T-cell (primary cell): Measurements from ENCODE around the gene TMEM219. TPM values are rescaled to one million over a fixed set of nuclear protein-coding genes. Genes with fewer than 3 reads are reported as not detected.
"Not testable (repeated sequence)": the region's sequence is repeated elsewhere in the genome, so short reads cannot be mapped to it uniquely, and the experiment has no call there.

Source experiments
- ATAC-seq, 4 experiments: fragments of 200-7000 bp in 3 of 4; fragments of 150-1000 bp in 1 of 4; cut with Tn5 transposase; replicated peaks in 1 of 4; 1 replicate in 3 of 4; 2 replicates in 1 of 4; pipeline ENCODE4 v1.10.0; 2021; ENCODE audit warnings: moderate library complexity in 3 of 4, mild to moderate bottlenecking in 2 of 4, moderate number of reproducible peaks in 1 of 4
- CTCF ChIA-PET, 2 donors: fragments of 300-600 bp; sonication (Branson Sonifier 250); formaldehyde crosslinking; loops; one replicate each; lab custom pipeline; 2022; ENCODE audit warnings: antibody characterized with exemption in 2 of 2; lab: Charles Lee
- POLR2A ChIA-PET, 2 donors: fragments of 300-600 bp; sonication (Branson Sonifier 250); formaldehyde crosslinking; loops; one replicate each; lab custom pipeline; 2022; ENCODE audit warnings: antibody characterized with exemption in 2 of 2; lab: Charles Lee
- DNase-seq, 35 experiments: peaks; one replicate each; pipeline versions ENCODE4 v3.0.0 to v3.0.0-alpha.2; 2013 to 2023
- H3K27ac ChIP-seq: one replicate; pipeline ENCODE4 v1.5.1; 2013; ENCODE audit warnings: low read length
- H3K27me3 ChIP-seq, 2 experiments: replicated peaks in 1 of 2; 1 replicate in 1 of 2; 2 replicates in 1 of 2; pipeline versions ENCODE4 v1.6.1 to v1.7.0; 2013; ENCODE audit warnings: low read length in 1 of 2, mixed read lengths in 1 of 2; ENCODE audit not compliant: control insufficient read depth in 2 of 2, insufficient read depth in 2 of 2; ENCODE audit errors: extremely low read depth in 1 of 2
- H3K36me3 ChIP-seq, 2 donors: 1 replicate in 1 of 2; 2 replicates in 1 of 2; pipeline versions ENCODE4 v1.6.1 to v1.7.0; 2013; ENCODE audit warnings: low read length in 1 of 2; ENCODE audit not compliant: control insufficient read depth in 2 of 2, insufficient read depth in 1 of 2; ENCODE audit errors: extremely low read depth in 1 of 2
- H3K4me1 ChIP-seq, 2 experiments: 1 replicate in 1 of 2; 2 replicates in 1 of 2; pipeline versions ENCODE4 v1.6.1 to v1.7.0; 2013; ENCODE audit warnings: low read length in 2 of 2, mixed read lengths in 1 of 2; ENCODE audit not compliant: insufficient read depth in 2 of 2, control insufficient read depth in 1 of 2; ENCODE audit errors: extremely low read depth in 1 of 2
- H3K4me3 ChIP-seq, 2 donors: 1 replicate in 1 of 2; 2 replicates in 1 of 2; pipeline versions ENCODE4 v1.5.1 to v1.7.0; 2013; ENCODE audit warnings: mild to moderate bottlenecking in 2 of 2, low read length in 1 of 2, moderate library complexity in 1 of 2; ENCODE audit not compliant: control insufficient read depth in 1 of 2; ENCODE audit errors: extremely low read depth in 1 of 2
- H3K9me3 ChIP-seq: 2 replicates; pipeline ENCODE4 v1.7.0; 2013
- H3K27ac Mint-ChIP-seq, 2 donors: one replicate each; pipeline ENCODE4 v1.8.0; 2020 to 2021; ENCODE audit warnings: mild to moderate bottlenecking in 2 of 2, mixed read lengths in 2 of 2
- H3K27me3 Mint-ChIP-seq, 2 donors: one replicate each; pipeline ENCODE4 v1.8.0; 2021 to 2022; ENCODE audit warnings: mixed read lengths in 2 of 2
- H3K36me3 Mint-ChIP-seq: one replicate; pipeline ENCODE4 v1.8.0; 2021; ENCODE audit warnings: mixed read lengths
- H3K4me1 Mint-ChIP-seq, 3 donors: one replicate each; pipeline ENCODE4 v1.8.0; 2020 to 2022; ENCODE audit warnings: mixed read lengths in 3 of 3, mild to moderate bottlenecking in 1 of 3
- H3K4me3 Mint-ChIP-seq, 3 donors: one replicate each; pipeline ENCODE4 v1.8.0; 2020 to 2022; ENCODE audit warnings: mild to moderate bottlenecking in 3 of 3, mixed read lengths in 3 of 3, moderate library complexity in 3 of 3
- H3K9me3 Mint-ChIP-seq, 3 donors: one replicate each; pipeline ENCODE4 v1.8.0; 2020 to 2022; ENCODE audit warnings: mixed read lengths in 3 of 3
- WGBS: methylation state at CpG from one replicate; pipeline ENCODE4 v1.1.5; 2013; ENCODE audit warnings: missing lambda C conversion rate; ENCODE audit not compliant: insufficient coverage; 5-methylcytosine and 5-hydroxymethylcytosine counted together
- total RNA-seq, 35 experiments: library from RNA in 6 of 35; stranded (reverse) in 6 of 35; fragments of 120-200 nt in 1 of 35; gene quantifications; one replicate each; pipeline versions ENCODE4 v1.2.1 to v1.2.4 and lab custom pipeline; 2013 to 2026

TMEM219 gene
- total RNA-seq, 5 donors from 2014 or later (not counting 1 experiment from before 2014, with no cell fraction given): 66.7 to 93.9 (median 80.4) TPM

DNA sequence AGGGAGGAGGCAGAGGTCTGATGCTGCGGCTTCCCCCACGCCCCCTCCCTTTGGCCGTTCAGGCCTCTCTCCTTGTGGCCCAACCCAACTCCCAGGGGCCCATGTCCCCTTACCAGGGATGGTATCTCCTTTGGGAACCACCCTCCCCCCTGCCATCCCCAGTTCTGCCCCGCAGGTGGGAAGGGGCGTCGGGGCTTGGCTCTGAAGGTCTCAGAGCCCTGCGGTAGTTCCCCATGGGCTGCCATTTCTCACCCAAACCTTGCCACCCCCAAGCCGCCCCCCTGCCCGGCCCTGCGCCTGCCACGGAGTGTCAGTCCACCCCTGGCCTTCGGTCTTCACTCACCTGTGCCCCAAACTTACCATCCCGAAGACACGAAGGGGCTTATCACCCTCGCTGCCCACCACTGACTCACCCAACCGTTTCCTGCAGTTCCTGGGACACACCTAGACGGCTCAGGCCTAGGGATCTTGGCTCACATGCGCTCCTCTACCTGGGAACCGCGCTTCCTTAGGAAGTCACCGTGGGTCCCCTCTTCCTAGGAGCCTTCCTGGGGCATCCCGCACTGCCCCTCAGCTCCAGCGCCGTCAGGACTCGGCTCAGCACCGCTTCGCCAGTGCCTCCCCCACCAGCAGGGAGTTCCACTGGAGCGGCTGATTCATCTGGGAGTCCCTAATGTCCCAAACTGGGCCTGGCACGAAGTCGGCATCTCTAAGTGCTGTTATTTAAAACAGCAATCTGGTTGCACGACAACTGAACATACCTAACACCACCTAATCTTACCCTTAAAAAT is 50.0 kb downstream of the TMEM219 start:
- Mint-ChIP-seq H3K27me3 (peaks cover 4 to 25% of the 10 kb centered on the region in 2 donors), H3K36me3 (no peaks in the 10 kb centered on the region), H3K4me1 (peaks cover 6 to 15% (median 10%) of the 10 kb centered on the region in 3 donors), H3K27ac (peak overlapping the region in 1 of 2 donors; percentile 46), H3K9me3 (no peaks in the 10 kb centered on the region), H3K4me3 (peak overlapping the region; percentile 78 to 90 (median 82))
- DNase-seq (no peak), ATAC-seq (no peak)
- CTCF ChIA-PET: no interaction called here
- POLR2A ChIA-PET: no interaction called here
- Histone ChIP-seq H3K9me3 (no peaks in the 10 kb centered on the region), H3K36me3 (no peaks in the 10 kb centered on the region), H3K27me3 (peaks cover 4 to 53% of the 10 kb centered on the region in 2 experiments), H3K27ac (no peak overlapping the region), H3K4me1 (peaks cover 3 to 21% of the 10 kb centered on the region in 2 experiments), H3K4me3 (peak overlapping the region; percentile 32 to 41)
- whole genome bisulfite sequencing: 38% methylated on average over 22 of the region's 31 CpGs

DNA sequence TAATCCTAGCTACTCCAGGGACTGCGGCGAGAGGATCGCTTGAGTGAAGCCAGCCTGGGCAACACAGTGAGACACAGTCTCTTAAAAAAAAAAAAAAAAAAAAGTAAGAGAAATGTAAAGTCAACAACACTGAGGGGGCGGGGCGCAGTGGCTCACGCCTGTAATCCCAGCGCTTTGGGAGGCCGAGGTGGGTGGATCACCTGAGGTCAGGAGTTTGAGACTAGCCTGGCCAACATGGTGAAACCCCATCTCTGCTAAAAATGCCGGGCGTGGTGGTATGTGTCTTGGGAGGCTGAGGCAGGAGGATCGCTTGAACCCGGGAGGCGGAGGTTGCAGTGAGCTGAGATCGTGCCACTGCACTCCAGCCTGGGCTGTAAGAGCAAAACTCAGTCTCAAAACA is 50.7 kb downstream of the TMEM219 start:
- DNase-seq: not testable (repeated sequence)

DNA sequence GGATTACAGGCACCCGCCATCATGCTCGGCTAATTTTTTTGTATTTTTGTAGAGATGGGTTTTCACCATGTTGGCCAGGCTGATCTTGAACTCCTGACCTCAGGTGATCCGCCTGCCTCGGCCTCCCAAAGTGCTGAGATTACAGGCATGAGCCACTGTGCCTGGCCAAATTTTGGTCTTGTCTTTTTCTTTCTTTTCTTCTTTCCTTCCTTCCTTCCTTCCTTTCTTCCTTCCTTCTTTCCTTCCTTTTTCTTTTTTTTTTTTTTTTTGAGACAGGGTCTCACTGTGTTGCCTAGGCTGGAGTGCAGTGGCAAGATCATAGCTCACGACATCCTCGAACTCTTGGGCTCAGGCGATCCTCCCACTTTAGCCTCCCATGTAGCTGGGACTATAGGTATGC is 53.6 kb downstream of the TMEM219 start:
- not testable (repeated sequence) for H3K27ac Mint-ChIP-seq, H3K36me3 ChIP-seq

More for the DNA sequence above, 50.7 kb downstream of the TMEM219 start:
- H3K36me3 Mint-ChIP-seq, H3K9me3 Mint-ChIP-seq, H3K4me3 ChIP-seq, POLR2A ChIA-PET, H3K27ac ChIP-seq, ATAC-seq, H3K27ac Mint-ChIP-seq, H3K36me3 ChIP-seq, H3K9me3 ChIP-seq: not testable (repeated sequence)
- Histone ChIP-seq H3K27me3 (peaks cover 4 to 52% of the 10 kb centered on the region in 2 experiments), H3K4me1 (peaks cover 3 to 21% of the 10 kb centered on the region in 2 experiments)
- Mint-ChIP-seq H3K4me1 (peaks cover 6 to 15% (median 10%) of the 10 kb centered on the region in 3 donors), H3K27me3 (peaks cover 4 to 25% of the 10 kb centered on the region in 2 donors), H3K4me3 (peak overlapping the region in 1 of 3 donors; percentile 2)
- 94% methylated on average over 6 of the region's 14 CpGs for WGBS
- CTCF ChIA-PET: interaction anchor here in 1 of 2 donors (0.7 kb wide), 1 partner anchor 653 kb away, joined by 4 read pairs; no protein-coding TSS in a partner anchor

DNA sequence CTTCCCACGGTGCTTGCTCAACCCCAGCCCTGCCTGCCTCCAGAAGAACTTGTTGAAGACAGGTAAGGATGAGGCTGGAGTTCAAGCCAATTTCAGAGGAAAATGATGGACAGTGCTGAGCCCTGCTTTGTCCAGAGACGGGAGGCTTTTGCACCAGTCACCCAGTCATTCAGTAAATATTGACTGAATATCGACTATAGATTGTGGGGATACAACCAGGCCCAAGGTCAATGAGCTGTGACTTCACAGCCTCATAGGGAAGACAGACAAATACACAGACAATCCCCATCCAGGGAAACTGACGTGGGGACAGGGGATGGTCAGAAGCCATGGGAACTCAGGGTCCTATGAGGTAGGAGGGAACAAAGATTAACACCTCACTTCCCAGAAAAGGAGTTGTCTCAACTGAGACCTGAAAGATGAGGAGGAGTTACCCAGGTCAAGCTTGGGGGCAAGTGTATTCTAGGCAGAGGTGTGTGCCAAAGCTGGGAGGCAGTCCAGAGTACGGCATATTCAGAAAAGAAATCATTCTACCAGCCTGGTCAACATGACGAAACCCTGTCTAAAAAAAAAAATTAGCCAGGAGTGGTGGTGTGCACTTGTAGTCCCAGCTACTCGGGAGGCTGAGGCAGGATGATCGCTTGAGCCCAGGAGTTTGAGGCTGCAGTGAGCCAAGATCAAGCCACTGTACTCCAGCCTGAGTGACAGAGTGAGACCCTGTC is 54.8 kb downstream of the TMEM219 start:
- DNase-seq (no peak), ATAC-seq (no peak)
- Mint-ChIP-seq H3K36me3 (no peaks in the 10 kb centered on the region), H3K9me3 (no peaks in the 10 kb centered on the region), H3K4me3 (no peak overlapping the region), H3K4me1 (peaks cover 11 to 16% (median 11%) of the 10 kb centered on the region in 3 donors), H3K27me3 (peaks cover 4 to 5% of the 10 kb centered on the region in 2 donors), H3K27ac (no peak overlapping the region)
- POLR2A ChIA-PET: interaction anchor here in 1 of 2 donors (0.6 kb wide), 2 partner anchors 37 to 1050 kb away, joined by 8 to 9 read pairs; no protein-coding TSS in a partner anchor
- Histone ChIP-seq H3K36me3 (no peaks in the 10 kb centered on the region), H3K27me3 (peaks cover 0 to 30% of the 10 kb centered on the region in 2 experiments), H3K4me1 (peaks cover 4 to 15% of the 10 kb centered on the region in 2 experiments), H3K4me3 (no peak overlapping the region), H3K9me3 (no peaks in the 10 kb centered on the region), H3K27ac (no peak overlapping the region)
- WGBS: 82% methylated on average over 2 of the region's 8 CpGs
- CTCF ChIA-PET: no interaction called here

More for the DNA sequence above, 53.6 kb downstream of the TMEM219 start:
- WGBS: no CpG with 5 or more reads among the region's 7 CpGs
- DNase-seq, H3K4me3 ChIP-seq, H3K27me3 Mint-ChIP-seq, H3K4me1 Mint-ChIP-seq, H3K9me3 Mint-ChIP-seq, H3K27ac ChIP-seq, H3K4me3 Mint-ChIP-seq, ATAC-seq, POLR2A ChIA-PET, H3K36me3 Mint-ChIP-seq, H3K9me3 ChIP-seq: not testable (repeated sequence)
- H3K4me1 ChIP-seq: peaks cover 1 to 13% of the 10 kb centered on the region in 2 experiments
- CTCF ChIA-PET: interaction anchor here in 1 of 2 donors (0.7 kb wide), 1 partner anchor 477 kb away, joined by 3 read pairs; no protein-coding TSS in a partner anchor
- H3K27me3 ChIP-seq: peaks cover under 1 to 28% of the 10 kb centered on the region in 2 experiments

DNA sequence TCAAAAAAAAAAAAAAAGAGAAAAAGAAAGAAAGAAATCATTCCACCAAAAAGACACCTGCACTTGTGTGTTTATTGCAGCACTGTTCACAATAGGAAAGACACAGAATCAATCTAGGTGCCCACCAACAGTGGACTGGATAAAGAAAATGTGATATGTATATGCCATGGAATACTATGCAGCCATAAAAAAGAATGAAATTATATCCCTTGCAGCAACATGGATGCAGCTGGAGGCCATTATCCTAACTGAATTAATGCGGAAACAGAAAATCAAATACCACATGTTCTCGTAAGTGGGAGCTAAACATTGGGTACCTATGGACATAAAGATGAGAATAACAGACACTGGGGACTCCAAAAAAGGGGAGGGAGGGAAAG is 55.4 kb downstream of the TMEM219 start:
- H3K27ac Mint-ChIP-seq: no peak overlapping the region
- no peak for DNase-seq
- H3K27me3 Mint-ChIP-seq: no peaks in the 10 kb centered on the region
- POLR2A ChIA-PET: interaction anchor here in 1 of 2 donors (0.7 kb wide), 1 partner anchor 42 kb away, joined by 6 read pairs; no protein-coding TSS in a partner anchor
- CTCF ChIA-PET: no interaction called here
- no peak overlapping the region for H3K4me3 Mint-ChIP-seq
- H3K9me3 ChIP-seq: no peaks in the 10 kb centered on the region
- no peaks in the 10 kb centered on the region for H3K9me3 Mint-ChIP-seq
- H3K27ac ChIP-seq: no peak overlapping the region
- no peaks in the 10 kb centered on the region for H3K36me3 Mint-ChIP-seq
- H3K27me3 ChIP-seq: peaks cover 0 to 27% of the 10 kb centered on the region in 2 experiments
- ATAC-seq: no peak
- no peak overlapping the region for H3K4me3 ChIP-seq
- no CpG with 5 or more reads among the region's 2 CpGs for WGBS
- no peaks in the 10 kb centered on the region for H3K36me3 ChIP-seq
- peaks cover 4 to 13% of the 10 kb centered on the region in 2 experiments for H3K4me1 ChIP-seq
- peaks cover 6 to 11% (median 9%) of the 10 kb centered on the region in 3 donors for H3K4me1 Mint-ChIP-seq

DNA sequence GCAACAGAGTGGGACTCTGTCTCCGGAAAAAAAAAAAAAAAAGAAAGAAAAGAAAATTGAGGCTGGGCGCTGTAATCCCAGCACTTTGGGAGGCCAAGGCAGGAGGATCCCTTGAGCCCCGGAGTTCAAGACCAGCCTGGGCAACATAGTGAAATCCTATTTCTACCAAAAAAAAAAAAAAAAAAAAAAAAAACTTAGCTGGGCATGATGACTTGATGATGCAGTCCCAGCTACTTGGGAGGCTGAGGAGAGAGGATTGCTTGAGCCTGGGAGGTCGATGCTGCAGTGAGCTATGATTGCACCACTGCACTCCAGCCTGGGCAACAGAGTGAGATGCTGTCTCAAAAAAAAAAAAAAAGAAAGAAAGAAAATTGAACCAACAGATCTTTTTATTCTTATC is 56.1 kb downstream of the TMEM219 start:
- peaks cover 4 to 13% of the 10 kb centered on the region in 2 experiments for H3K4me1 ChIP-seq
- POLR2A ChIA-PET: interaction anchor here in 1 of 2 donors (0.7 kb wide), 2 partner anchors 42 to 317 kb away, joined by 4 to 6 read pairs; no protein-coding TSS in a partner anchor
- H3K4me3 Mint-ChIP-seq, H3K9me3 Mint-ChIP-seq, DNase-seq, ATAC-seq, H3K27ac ChIP-seq, H3K36me3 Mint-ChIP-seq, H3K27ac Mint-ChIP-seq, H3K9me3 ChIP-seq, CTCF ChIA-PET, H3K4me3 ChIP-seq, H3K36me3 ChIP-seq, H3K27me3 Mint-ChIP-seq: not testable (repeated sequence)
- peaks cover 6 to 11% (median 9%) of the 10 kb centered on the region in 3 donors for H3K4me1 Mint-ChIP-seq
- WGBS: no CpG with 5 or more reads among the region's 4 CpGs
- H3K27me3 ChIP-seq: peaks cover 0 to 21% of the 10 kb centered on the region in 2 experiments
